Measurements from ENCODE around the gene FBN2. TPM values are rescaled to one million over a fixed set of nuclear protein-coding genes. Genes with fewer than 3 reads are reported as not detected.
"Not testable (repeated sequence)": the region's sequence is repeated elsewhere in the genome, so short reads cannot be mapped to it uniquely, and the experiment has no call there.

Gene FBN2
- total RNA-seq, 1 donor from 2014 or later: 34.1 TPM

DNA sequence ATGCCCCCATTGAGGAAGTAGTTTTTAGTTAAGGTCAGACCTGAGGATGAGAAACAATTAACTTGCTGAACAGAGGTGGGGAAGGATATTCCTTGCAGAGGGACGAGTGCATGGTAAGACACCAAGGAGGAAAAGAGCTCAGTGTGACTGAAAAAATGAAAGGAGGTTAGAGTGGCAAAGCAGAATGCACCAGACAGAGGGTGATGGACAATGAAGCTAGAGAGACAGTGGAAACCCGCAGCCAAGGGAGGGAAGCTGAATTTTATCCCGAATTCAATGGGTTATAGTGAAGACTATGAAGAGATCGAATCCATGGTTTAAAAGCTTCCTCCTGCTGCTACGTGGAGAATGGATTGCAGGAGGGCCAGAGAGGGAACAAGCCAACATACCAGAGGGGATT is 206.8 kb downstream of the FBN2 start:
- Histone ChIP-seq H3K36me3 (peaks cover 6% of the 10 kb centered on the region), H3K4me3 (no peak overlapping the region), H3K27ac (replicated peaks) (no peak overlapping the region), H3K27me3 (ENCODE audit: low read depth) (no peaks in the 10 kb centered on the region), H3K9me3 (replicated peaks) (no peaks in the 10 kb centered on the region), H3K4me1 (peaks cover 19% of the 10 kb centered on the region)
- no peak for TF ChIP-seq CTCF (IDR thresholded peaks at IDR 0.05; ENCODE audit: borderline replicate concordance)
- DNase-seq: no peak
- intact Hi-C loops (cut with micrococcal nuclease): no loop called here

- TF ChIP-seq CTCF (IDR thresholded peaks at IDR 0.05; ENCODE audit: borderline replicate concordance): no peak
- H3K27ac ChIP-seq (replicated peaks): peak overlapping the region; percentile 39
- no peak overlapping the region for H3K4me3 ChIP-seq
- peaks cover 1% of the 10 kb centered on the region for H3K36me3 ChIP-seq
- intact Hi-C loops (cut with micrococcal nuclease): no loop called here
- H3K4me1 ChIP-seq: peaks cover 19% of the 10 kb centered on the region
- no peaks in the 10 kb centered on the region for H3K9me3 ChIP-seq (replicated peaks)
- DNase-seq: no peak
- H3K27me3 ChIP-seq (ENCODE audit: low read depth): no peaks in the 10 kb centered on the region
Observed at GRCh38 chr5:128329386-128329939, 208.6 kb downstream of the FBN2 start.

DNA sequence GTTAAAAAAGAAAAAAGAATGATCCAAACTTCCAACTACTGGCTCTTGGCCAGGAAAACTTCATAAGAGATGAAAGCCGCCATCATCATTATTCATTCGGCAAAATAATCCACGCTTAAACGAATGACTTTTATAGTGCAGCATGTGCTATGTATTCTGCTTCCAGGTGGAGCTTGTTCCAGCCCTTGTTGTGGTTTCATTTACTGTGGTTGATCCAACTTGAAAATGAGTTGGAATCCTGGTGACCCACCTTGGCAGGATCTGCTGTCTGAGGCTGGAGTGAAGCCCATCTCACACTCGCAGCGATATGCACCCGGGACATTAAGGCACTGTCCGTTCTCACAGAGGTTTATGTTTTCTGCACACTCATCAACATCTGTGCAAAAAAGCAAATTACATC is 209.6 kb downstream of the FBN2 start:
- Histone ChIP-seq H3K4me3 (no peak overlapping the region), H3K27ac (replicated peaks) (peak overlapping the region; percentile 39)
- intact Hi-C loops (cut with micrococcal nuclease): no loop called here

DNA sequence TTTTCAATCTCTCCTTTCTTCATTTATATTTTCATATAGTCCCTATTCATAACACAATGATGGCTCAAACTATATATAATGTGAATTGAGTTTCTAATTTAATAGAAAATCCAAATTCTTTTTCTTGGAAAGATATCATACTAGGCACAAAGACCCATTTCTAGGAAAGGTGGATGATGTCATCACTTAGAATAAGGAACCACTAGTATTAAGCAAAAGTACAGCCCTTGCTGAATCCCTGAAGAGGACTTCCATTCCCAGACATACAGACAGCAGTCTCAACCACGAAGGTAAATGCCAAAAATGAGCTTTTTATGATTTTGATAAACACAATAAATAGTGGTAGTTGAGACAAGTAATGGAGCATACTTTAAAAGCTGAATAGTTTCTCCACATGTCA is 210.0 kb downstream of the FBN2 start:
- DNase-seq: no peak
- Histone ChIP-seq H3K27ac (replicated peaks) (peak overlapping the region; percentile 39), H3K27me3 (ENCODE audit: low read depth) (no peaks in the 10 kb centered on the region), H3K9me3 (replicated peaks) (no peaks in the 10 kb centered on the region), H3K4me3 (no peak overlapping the region), H3K4me1 (peaks cover 19% of the 10 kb centered on the region), H3K36me3 (no peaks in the 10 kb centered on the region)
- TF ChIP-seq CTCF (IDR thresholded peaks at IDR 0.05; ENCODE audit: borderline replicate concordance): no peak
- intact Hi-C loops (cut with micrococcal nuclease): no loop called here

More for the DNA sequence above, 209.6 kb downstream of the FBN2 start:
- Histone ChIP-seq H3K4me1 (peaks cover 19% of the 10 kb centered on the region), H3K27me3 (ENCODE audit: low read depth) (no peaks in the 10 kb centered on the region), H3K9me3 (replicated peaks) (no peaks in the 10 kb centered on the region), H3K36me3 (no peaks in the 10 kb centered on the region)
- no peak for DNase-seq
- TF ChIP-seq CTCF (IDR thresholded peaks at IDR 0.05; ENCODE audit: borderline replicate concordance): no peak

DNA sequence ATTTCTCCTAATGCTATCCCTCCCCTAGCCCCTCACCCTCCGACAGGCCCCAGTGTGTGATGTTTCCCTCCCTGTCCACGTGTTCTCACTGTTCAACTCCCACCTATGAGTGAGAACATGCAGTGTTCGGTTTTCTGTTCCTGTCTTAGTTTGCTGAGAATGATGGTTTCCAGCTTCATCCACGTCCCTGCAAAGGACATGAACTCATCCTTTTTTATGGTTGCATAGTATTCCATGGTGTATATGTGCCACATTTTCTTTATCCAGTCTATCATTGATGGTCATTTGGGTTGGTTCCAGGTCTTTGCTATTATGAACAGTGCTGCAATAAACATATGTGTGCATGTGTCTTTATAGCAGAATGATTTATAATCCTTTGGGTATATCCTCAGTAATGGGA is 216.6 kb downstream of the FBN2 start:
- H3K27ac ChIP-seq (replicated peaks); H3K9me3 ChIP-seq (replicated peaks); H3K4me3 ChIP-seq; DNase-seq; H3K27me3 ChIP-seq (ENCODE audit: low read depth); intact Hi-C loops (cut with micrococcal nuclease); H3K4me1 ChIP-seq; H3K36me3 ChIP-seq: not testable (repeated sequence)

DNA sequence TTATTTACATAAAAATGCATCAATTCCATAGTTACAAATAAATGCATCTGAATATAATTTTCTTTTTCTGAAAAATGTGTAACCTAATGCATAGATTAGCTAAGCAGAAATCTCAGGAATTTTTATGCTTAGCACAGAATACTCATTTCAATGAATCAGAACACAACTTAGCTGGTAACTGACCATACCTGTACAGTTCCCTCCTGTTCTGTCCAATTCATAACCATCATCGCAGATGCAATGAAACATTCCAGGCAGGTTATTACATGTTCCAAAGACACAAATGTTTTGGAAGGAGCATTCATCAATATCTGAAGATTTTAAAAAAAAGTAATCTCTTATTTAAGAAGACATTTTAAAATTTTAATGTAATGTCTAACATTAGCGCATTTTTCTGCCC is 219.4 kb downstream of the FBN2 start:
- TF ChIP-seq CTCF (IDR thresholded peaks at IDR 0.05; ENCODE audit: borderline replicate concordance): no peak

More for the DNA sequence above, 219.4 kb downstream of the FBN2 start:
- Histone ChIP-seq H3K4me3 (no peak overlapping the region), H3K27me3 (ENCODE audit: low read depth) (no peaks in the 10 kb centered on the region), H3K27ac (replicated peaks) (no peak overlapping the region), H3K4me1 (no peaks in the 10 kb centered on the region), H3K36me3 (no peaks in the 10 kb centered on the region), H3K9me3 (replicated peaks) (peaks cover 4% of the 10 kb centered on the region)
- intact Hi-C loops (cut with micrococcal nuclease): no loop called here
- DNase-seq: no peak
